ENCODE data around the gene ATF5. TPM values are rescaled to one million over a fixed set of nuclear protein-coding genes. Genes with fewer than 3 reads are reported as not detected.
A peak's percentile ranks its signal among the peaks of the same experiment; 100 is the strongest.

Gene ATF5
- total and polyA plus RNA-seq, 2 of the 13 experiments (the other 11 are each of a cell fraction or from before 2014, with no cell fraction given), result 5.2 to 10.3 TPM

- TF ChIP-seq SPEN (CRISPR knock-in tag; IDR thresholded peaks at IDR 0.05; ENCODE audit: low read depth), result peak; percentile 94
- TF ChIP-seq GRHL1 (CRISPR knock-in tag; conservative IDR thresholded peaks at IDR 0.05), result no peak
- no peak for TF ChIP-seq IRF2 (CRISPR knock-in tag; IDR thresholded peaks at IDR 0.05)
- TF ChIP-seq TRIM24 (CRISPR knock-in tag; IDR thresholded peaks at IDR 0.05), result no peak
- TF ChIP-seq ELF3 (CRISPR knock-in tag; IDR thresholded peaks at IDR 0.05), result 0 out of 2 replicates have a peak, but pooled peaks have one; percentile 11
- peak; percentile 89 for TF ChIP-seq KAT8 (CRISPR knock-in tag; IDR thresholded peaks at IDR 0.05)
- TF ChIP-seq ZNF282 (IDR thresholded peaks at IDR 0.05; ENCODE audit: partially characterized antibody), result no peak
- TF ChIP-seq CENPT (CRISPR knock-in tag; IDR thresholded peaks at IDR 0.05; ENCODE audit: low read depth), result peak; percentile 22; the same call in 1 of the 2 replicates
- peak; percentile 94 for TF ChIP-seq PHF8 (CRISPR knock-in tag; IDR thresholded peaks at IDR 0.05)
- TF ChIP-seq THAP7 (CRISPR knock-in tag; IDR thresholded peaks at IDR 0.05), result no peak
- TF ChIP-seq LBX2 (CRISPR knock-in tag; IDR thresholded peaks at IDR 0.05; ENCODE audit: borderline replicate concordance), result no peak; the same call in 1 of the 2 replicates
- TF ChIP-seq ZNF724P (CRISPR knock-in tag; IDR thresholded peaks at IDR 0.05; ENCODE audit: borderline replicate concordance), result peak; percentile 47; the same call in 1 of the 2 replicates
- no peak for TF ChIP-seq MEF2D (CRISPR knock-in tag; IDR thresholded peaks at IDR 0.05)
- TF ChIP-seq GLMP (CRISPR knock-in tag; IDR thresholded peaks at IDR 0.05; ENCODE audit: borderline replicate concordance), result no peak
- TF ChIP-seq ZNF33A (CRISPR knock-in tag; IDR thresholded peaks at IDR 0.05; ENCODE audit: borderline replicate concordance), result peak; percentile 91; the same call in 1 of the 2 replicates
- TF ChIP-seq GTF3A (CRISPR knock-in tag; conservative IDR thresholded peaks at IDR 0.05), result 0 out of 2 replicates have a peak, but pooled peaks have one; percentile 44
These were observed at the start of gene ATF5, which contains the start of gene NUP62 (continued) for GRCh38 chr19:49929121-49929610.
